Urothelium cell line (cell line): ENCODE results near the gene RAF1.
"Not testable (repeated sequence)": the region's sequence is repeated elsewhere in the genome, so short reads cannot be mapped to it uniquely, and the experiment has no call there.

Source experiments
- DNase-seq: peaks from one replicate; pipeline ENCODE4 v3.0.0; 2011; ENCODE audit warnings: low spot score, mixed read lengths
- FAIRE-seq: peaks from 2 replicates; lab custom pipeline; 2011; peaks lifted over from hg19 to GRCh38; lab: Jason Lieb, UNC

Gene RAF1

DNA sequence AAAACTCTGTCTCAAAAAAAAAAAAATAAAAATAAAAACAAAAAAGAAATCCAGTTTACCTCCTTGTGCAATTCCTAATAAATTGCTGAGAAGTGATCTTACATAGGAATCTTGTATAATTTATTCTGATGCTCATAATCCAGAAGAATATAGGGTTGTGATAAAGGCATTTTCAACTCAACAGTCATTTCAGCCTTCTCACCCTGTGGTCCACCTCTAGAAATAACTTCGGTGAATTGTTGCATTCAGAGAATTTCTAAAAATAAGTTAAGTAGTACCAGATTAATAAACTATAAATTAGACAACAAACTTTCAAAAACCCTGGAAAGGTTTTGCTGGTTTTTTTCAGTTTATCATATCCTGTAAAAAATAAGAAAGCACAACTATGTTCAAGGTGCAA, 20.2 kb downstream of the RAF1 start:
- FAIRE-seq: no peak
- no peak for DNase-seq

GRCh38 chr3:12643010-12643380, 20.9 kb downstream of the RAF1 start:
- DNase-seq: no peak
- FAIRE-seq: no peak

- not testable (repeated sequence) for FAIRE-seq, DNase-seq
Observed at GRCh38 chr3:12640853-12641252, 23.1 kb downstream of the RAF1 start.

DNA sequence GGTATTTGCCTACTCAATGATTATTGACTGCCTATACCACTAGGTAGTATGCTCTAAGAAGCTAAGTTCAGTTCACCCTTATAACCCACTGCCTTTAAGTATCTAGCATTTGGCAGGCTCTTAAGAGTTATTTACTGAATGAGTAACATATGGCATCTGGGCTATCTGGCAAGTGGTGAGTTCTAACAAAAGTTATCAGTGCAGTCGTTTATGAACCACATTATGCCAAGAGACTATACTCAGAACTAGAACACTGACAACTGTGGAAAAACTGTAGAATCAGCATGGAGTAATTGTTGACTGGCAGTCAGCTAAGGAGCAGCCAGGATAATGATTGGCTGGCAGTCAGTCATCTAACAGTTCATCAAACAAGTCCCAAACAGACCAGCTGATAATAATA, 25.8 kb downstream of the RAF1 start:
- FAIRE-seq: no peak
- DNase-seq: no peak

DNA sequence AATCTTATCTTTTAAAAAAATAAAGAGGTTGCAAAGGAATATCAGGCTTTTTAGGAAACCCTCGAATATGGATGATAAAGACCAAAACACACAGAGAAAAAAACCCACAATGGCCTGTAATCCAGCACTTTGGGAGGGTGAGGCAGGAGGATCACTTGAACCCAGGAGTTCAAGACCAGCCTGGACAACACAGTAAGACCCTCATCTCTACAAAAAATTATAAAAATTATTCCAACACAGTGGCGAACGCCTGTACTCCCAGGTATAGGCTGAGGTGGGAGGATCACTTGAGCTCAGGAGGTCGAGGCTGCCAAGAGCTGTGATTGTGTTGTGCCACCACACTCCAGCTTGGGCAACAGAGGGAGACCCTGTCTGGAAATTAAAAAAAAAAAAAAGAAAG, 30.8 kb downstream of the RAF1 start:
- DNase-seq: no peak

DNA sequence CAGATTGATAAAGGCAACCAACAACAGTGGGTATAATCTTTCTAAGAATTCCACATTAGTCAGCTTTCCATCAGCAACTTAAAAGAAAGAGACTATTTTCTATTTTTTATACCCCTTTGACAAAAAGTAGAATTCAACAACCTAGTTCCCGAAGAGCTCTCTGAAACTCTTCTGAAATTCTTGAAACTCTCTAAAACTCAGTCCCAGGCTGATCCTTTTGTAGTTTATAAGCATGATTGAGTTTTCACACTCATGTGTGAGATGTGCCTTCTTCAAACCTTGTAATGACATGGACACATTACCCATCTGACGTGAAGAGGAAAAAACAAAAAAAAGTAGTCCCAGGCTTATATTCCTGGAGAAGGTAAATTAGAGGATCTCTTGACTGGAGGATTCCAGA, 31.4 kb downstream of the RAF1 start:
- no peak for DNase-seq
- FAIRE-seq: no peak

More for the DNA sequence above, 30.8 kb downstream of the RAF1 start:
- no peak for FAIRE-seq

GRCh38 chr3:12630843-12631242, 33.1 kb downstream of the RAF1 start:
- FAIRE-seq, DNase-seq: not testable (repeated sequence)

DNA sequence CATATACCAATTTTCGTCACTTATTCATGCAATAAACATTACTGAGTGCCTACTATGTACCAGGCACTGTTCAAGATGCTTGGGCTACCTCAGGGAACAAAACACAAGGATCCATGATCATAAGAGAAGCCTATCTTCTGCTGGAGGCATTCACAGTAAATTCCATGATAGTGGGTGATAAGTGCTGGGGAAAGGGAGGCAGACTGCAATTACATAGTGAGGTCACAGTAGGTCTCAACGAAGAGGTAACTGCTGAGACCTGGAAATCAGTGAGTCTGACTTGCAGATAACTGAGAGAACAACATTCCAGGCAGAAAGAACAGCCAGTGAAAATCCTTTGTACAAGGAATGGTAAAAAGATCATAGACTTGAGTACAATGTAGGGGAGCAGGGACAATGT, 33.6 kb downstream of the RAF1 start:
- DNase-seq: no peak
- no peak for FAIRE-seq

- DNase-seq (no peak), FAIRE-seq (no peak)
Observed at GRCh38 chr3:12629560-12629959, 34.4 kb downstream of the RAF1 start.

DNA sequence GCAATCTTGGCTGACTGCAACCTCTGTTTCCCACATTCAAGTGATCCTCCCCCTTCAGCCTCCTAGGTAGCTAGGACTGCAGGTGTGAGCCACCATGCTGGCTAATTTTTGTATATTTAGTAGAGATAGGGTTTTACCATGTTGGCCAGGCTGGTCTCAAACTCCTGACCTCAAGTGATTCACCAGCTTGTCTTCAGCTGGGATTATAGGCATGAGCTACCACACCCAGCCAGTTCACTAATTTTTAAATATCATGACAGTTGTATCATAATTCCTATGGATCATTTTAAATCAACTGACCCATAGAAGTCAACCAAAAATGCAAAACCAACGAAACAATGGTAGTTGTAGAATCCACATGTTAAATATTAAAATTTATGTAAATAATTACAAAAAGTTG, 35.1 kb downstream of the RAF1 start:
- FAIRE-seq: no peak
- DNase-seq: no peak

- FAIRE-seq: no peak
Observed at GRCh38 chr3:12627370-12627769, 36.5 kb downstream of the RAF1 start.

GRCh38 chr3:12624964-12625363, 39.0 kb downstream of the RAF1 start:
- not testable (repeated sequence) for DNase-seq, FAIRE-seq

More at GRCh38 chr3:12627370-12627769, 36.5 kb downstream of the RAF1 start:
- DNase-seq: no peak

- DNase-seq (no peak), FAIRE-seq (no peak)
Observed at GRCh38 chr3:12624056-12624455, 39.9 kb downstream of the RAF1 start.

DNA sequence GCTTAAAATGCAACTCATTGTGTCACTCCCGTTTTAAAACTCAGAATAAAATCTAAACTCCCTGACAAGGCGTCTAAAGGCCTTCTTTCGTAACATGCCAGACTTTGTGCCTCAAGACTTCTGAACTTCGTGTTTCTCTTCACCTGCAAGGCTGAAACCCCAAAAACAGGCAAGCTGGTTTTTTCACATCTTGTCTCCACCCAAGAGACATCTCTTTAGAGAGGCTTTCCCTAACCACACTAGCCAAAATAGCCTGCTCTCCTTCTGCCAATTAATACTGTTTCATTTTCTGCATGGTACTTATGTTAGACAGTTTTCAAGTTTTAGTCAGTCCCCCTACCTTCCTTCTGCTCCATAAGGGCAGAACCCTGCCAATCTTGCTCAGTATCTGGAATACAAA, 41.6 kb downstream of the RAF1 start:
- FAIRE-seq: no peak
- DNase-seq: no peak

GRCh38 chr3:12620729-12621128, 43.2 kb downstream of the RAF1 start:
- DNase-seq (no peak), FAIRE-seq (no peak)

GRCh38 chr3:12620305-12620704, 43.6 kb downstream of the RAF1 start:
- DNase-seq (no peak), FAIRE-seq (no peak)

GRCh38 chr3:12618426-12618825, 45.5 kb downstream of the RAF1 start:
- DNase-seq (no peak), FAIRE-seq (no peak)

DNA sequence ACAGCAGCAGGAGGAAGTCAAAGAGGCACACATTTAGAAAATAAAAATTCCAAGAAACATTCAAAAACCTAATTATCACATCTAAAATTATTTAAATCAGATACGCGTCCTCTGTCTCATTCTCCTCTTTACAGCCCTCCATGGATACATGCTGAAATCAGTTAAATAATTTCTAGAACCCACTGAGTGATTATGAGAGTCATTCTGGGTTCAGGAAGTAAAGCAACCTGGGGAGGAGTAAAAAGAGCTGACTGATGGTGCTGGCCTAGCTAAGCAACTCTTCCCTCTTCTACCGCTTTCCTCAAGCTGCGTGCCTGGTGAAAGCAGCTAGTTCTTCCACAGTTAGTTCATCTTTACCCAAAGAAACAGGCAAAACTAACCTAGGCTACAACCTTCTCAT, 48.7 kb downstream of the RAF1 start:
- FAIRE-seq (no peak), DNase-seq (no peak)

DNA sequence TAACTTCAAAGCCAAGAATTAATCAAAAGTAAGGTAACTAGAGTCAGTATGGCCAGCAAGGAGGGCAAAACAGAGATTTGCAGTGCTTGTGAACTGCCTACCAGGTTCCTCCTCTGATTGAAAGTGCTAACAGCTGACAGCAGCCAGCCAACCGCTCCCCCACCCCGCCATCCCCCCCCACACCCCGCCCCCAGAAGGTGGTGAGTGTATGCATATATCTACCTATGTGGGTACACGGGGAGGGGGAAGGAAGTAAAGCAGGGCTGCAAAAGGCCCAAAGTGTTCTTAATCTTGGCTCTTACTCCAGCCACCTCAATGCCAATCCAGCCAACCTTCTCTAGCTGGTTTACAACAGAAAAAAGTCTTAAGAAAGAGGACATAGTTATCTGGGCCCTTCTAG, 50.7 kb downstream of the RAF1 start:
- DNase-seq: no peak
- FAIRE-seq: no peak

DNA sequence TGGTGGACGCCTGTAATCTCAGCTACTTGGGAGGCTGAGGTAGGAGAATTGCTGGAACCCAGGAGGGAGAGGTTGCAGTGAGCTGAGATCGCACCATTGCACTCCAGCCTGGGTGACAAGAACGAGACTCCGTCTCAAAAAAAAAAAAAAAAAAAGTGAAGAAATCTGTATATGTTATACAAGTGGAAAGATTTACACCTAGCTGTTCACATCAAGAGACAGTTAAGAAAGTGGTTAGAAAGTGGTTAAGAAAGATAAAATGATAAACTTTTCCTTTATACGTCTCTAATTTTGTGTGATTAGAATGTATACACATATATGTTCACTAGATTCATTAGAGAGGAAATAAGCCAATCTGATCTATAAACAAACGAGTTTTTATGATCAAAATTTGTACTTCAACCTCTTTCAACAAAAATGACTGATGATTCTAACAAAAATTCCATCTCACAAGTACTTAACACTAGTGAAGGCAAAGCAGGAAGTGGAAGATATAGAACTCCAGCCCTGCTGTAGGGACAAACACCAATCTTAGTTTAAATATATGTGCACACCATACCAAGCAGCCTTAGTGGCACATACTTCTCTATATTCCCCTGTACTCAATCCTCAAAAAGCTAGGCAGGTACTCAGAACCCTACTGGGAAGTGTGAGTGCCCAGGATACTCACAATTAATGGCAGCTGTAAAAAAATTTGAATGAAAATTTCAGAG, 51.2 kb downstream of the RAF1 start:
- DNase-seq (no peak), FAIRE-seq (no peak)

DNA sequence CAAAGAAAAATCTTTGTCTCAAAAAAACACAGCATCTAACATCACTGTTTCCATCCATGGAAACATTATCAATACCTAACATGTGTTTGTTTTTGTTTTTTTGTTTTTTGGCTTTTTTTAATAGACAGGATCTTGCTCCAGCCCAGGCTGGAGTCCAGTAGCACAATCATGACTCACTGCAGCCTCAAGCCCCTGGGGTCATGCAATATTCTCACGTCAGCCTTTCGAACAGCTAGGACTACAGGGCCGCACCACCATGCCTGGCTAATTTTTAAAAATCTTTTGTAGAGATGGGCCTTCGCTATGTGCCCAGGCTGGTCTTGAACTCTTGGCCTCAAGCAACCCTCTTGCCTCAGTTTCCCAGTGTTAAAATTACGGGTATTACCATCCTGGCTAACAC, 52.8 kb downstream of the RAF1 start:
- DNase-seq (no peak), FAIRE-seq (no peak)

DNA sequence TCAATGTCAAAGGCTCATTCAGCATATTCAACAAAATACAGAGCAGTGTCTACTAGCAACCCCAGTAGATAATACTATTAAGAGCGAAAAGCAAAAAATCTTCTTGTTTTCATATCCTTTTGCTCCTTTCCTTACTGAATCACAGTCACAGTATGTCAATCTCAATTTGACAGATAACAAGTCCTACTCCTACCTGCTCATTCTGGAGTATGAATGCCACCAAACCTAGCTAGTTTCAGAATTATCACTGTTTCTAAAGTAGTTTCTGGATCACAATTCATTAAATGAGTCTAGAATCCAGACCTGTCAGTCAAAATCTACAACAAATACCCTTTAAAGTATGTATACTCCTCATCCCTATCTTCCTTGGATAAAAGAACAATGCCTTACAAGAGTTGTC, 55.5 kb downstream of the RAF1 start:
- FAIRE-seq (peak; percentile 42), DNase-seq (no peak)

DNA sequence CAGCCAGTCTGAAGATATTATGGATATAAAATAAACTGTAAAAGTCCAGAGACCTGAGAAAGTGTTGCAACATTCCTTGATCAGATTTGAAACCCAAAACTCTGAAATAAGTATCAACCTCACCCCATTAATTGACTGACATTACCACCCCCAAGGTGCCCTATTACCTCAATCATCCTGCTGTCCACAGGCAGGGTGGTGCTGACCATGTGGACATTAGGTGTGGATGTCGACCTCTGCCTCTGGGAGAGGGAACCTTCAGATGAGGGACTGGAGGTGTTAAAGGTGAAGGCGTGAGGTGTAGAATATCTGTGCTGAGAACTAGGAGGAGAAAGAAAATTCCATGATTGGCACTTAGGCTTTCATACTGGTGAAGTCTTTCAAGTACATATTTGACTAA, 59.9 kb downstream of the RAF1 start:
- no peak for FAIRE-seq

More for the DNA sequence above, 59.9 kb downstream of the RAF1 start:
- no peak for DNase-seq
